HCT116 (cell line): Measurements from ENCODE around the gene SYCP2. TPM values are rescaled to one million over a fixed set of nuclear protein-coding genes. Genes with fewer than 3 reads are reported as not detected.

Source experiments
- ATAC-seq: fragments of 200-7000 bp; cut with Tn5 transposase; 2 replicates; pipeline ENCODE4 v1.9.1; 2020; ENCODE audit warnings: mild to moderate bottlenecking, moderate library complexity
- BruUV-seq: library from RNA; stranded (reverse); fragments of 400-500 nt; replicated peaks from 2 replicates; lab custom pipeline; 2021; lab: Mats Ljungman, UMichigan
- CTCF ChIA-PET: fragments of 300-600 bp; sonication (Branson Sonifier 250); formaldehyde crosslinking; loops from one replicate; lab custom pipeline; 2021; ENCODE audit warnings: antibody characterized with exemption; lab: Charles Lee
- POLR2A ChIA-PET: fragments of 300-600, 350-600 bp; sonication (Branson Sonifier 250); formaldehyde crosslinking; loops from one replicate; lab custom pipeline; 2021; ENCODE audit warnings: antibody characterized with exemption; lab: Charles Lee
- RAD21 ChIA-PET, 2 experiments: fragments of 300-600 bp; sonication (Branson Sonifier 250); formaldehyde crosslinking; loops; one replicate each; lab custom pipeline; 2023; ENCODE audit warnings: low total read pairs in 2 of 2; ENCODE audit not compliant: uncharacterized antibody in 2 of 2, unreplicated experiment in 2 of 2, low non-redundant PET in 1 of 2; lab: Charles Lee
- DNase-seq: peaks from one replicate; pipeline ENCODE4 v3.0.0-alpha.2; 2010; ENCODE audit warnings: low read depth, low spot score
- H2AFZ ChIP-seq: fragments of 200-600 bp; shearing (Covaris generic), sonication (generic); 2 replicates; pipeline ENCODE4 v1.6.1; 2017; ENCODE audit warnings: low read depth, mixed run types, mixed read lengths, antibody characterized with exemption, low read length; ENCODE audit not compliant: poor library complexity, severe bottlenecking
- H3K27ac ChIP-seq: 2 replicates; pipeline ENCODE4 v1.5.1; 2012; ENCODE audit warnings: low read depth, low read length
- H3K27me3 ChIP-seq: fragments of 200-600 bp; sonication (generic); 2 replicates; pipeline ENCODE4 v1.6.1; 2016; ENCODE audit warnings: mixed run types, low read length, mixed read lengths; ENCODE audit not compliant: insufficient read depth
- H3K36me3 ChIP-seq, 2 experiments: fragments of 200-500 bp in 1 of 2; fragments of 200-600 bp in 1 of 2; sonication (Bioruptor generic) in 1 of 2; sonication (generic) in 1 of 2; 2 replicates each; pipeline versions ENCODE4 v1.5.1 to v1.6.1; 2014 to 2016; ENCODE audit warnings: low read length in 2 of 2, inconsistent platforms in 1 of 2, mixed read lengths in 1 of 2, mixed run types in 1 of 2; ENCODE audit not compliant: insufficient read depth in 2 of 2, control insufficient read depth in 1 of 2
- H3K4me1 ChIP-seq, 2 experiments: fragments of 200-600 bp in 1 of 2; sonication (generic) in 1 of 2; 2 replicates each; pipeline versions ENCODE4 v1.5.1 to v1.6.1; 2012 to 2017; ENCODE audit warnings: low read length in 2 of 2, inconsistent platforms in 1 of 2, mild to moderate bottlenecking in 1 of 2, mixed read lengths in 1 of 2, mixed run types in 1 of 2, moderate library complexity in 1 of 2; ENCODE audit not compliant: insufficient read depth in 2 of 2, control insufficient read depth in 1 of 2
- H3K4me2 ChIP-seq: fragments of 200-600 bp; sonication (generic); 2 replicates; pipeline ENCODE4 v1.6.1; 2017; ENCODE audit warnings: mixed run types, low read length, mixed read lengths
- H3K4me3 ChIP-seq, 2 experiments: fragments of 200-600 bp in 1 of 2; sonication (generic) in 1 of 2; replicated peaks in 1 of 2; 2 replicates each; pipeline ENCODE4 v1.5.1; 2011 to 2016; ENCODE audit warnings: low read length in 2 of 2, control low read depth in 1 of 2, low read depth in 1 of 2, mild to moderate bottlenecking in 1 of 2, mixed read lengths in 1 of 2, mixed run types in 1 of 2
- H3K79me2 ChIP-seq: fragments of 200-600 bp; sonication (generic); 2 replicates; pipeline ENCODE4 v1.6.1; 2017; ENCODE audit warnings: mild to moderate bottlenecking, mixed run types, low read length, moderate library complexity, mixed read lengths; ENCODE audit not compliant: insufficient read depth
- H3K9ac ChIP-seq: fragments of 200-600 bp; sonication (generic); 2 replicates; pipeline ENCODE4 v1.6.1; 2016; ENCODE audit warnings: low read length, mixed read lengths
- H3K9me2 ChIP-seq: fragments of 200-600 bp; sonication (generic), shearing (Covaris generic); 2 replicates; pipeline ENCODE4 v1.6.1; 2017; ENCODE audit warnings: mixed run types, mild to moderate bottlenecking, moderate library complexity; ENCODE audit not compliant: insufficient read depth
- H3K9me3 ChIP-seq, 2 experiments: fragments of 200-500 bp in 1 of 2; fragments of 200-600 bp in 1 of 2; sonication (Bioruptor generic) in 1 of 2; sonication (generic) in 1 of 2; 2 replicates each; pipeline ENCODE4 v1.6.1; 2014 to 2017; ENCODE audit warnings: low read length in 2 of 2, mixed read lengths in 2 of 2, inconsistent platforms in 1 of 2, low read depth in 1 of 2, mild to moderate bottlenecking in 1 of 2, mixed run types in 1 of 2, moderate library complexity in 1 of 2; ENCODE audit not compliant: control insufficient read depth in 1 of 2, insufficient read depth in 1 of 2
- H4K20me1 ChIP-seq: fragments of 200-600 bp; sonication (generic), shearing (Covaris generic); 2 replicates; pipeline ENCODE4 v1.6.1; 2017; ENCODE audit warnings: mixed run types, mild to moderate bottlenecking, moderate library complexity; ENCODE audit not compliant: insufficient read depth
- EGR1 ChIP-seq: IDR thresholded peaks from 2 replicates; pipeline ENCODE4 v1.6.1; 2012; ENCODE audit warnings: low read depth
- FOSL1 ChIP-seq: IDR thresholded peaks from 2 replicates; pipeline ENCODE4 v1.6.1; 2012; ENCODE audit warnings: low read depth
- JUND ChIP-seq: IDR thresholded peaks from 2 replicates; pipeline ENCODE4 v1.6.1; 2012
- SIN3A ChIP-seq: IDR thresholded peaks from 2 replicates; pipeline ENCODE4 v1.6.1; 2012; ENCODE audit warnings: low read depth
- SP1 ChIP-seq: IDR thresholded peaks from 2 replicates; pipeline ENCODE4 v1.6.1; 2012; ENCODE audit warnings: low read depth
- ZFX ChIP-seq: fragments of 450-650 bp; IDR thresholded peaks from 2 replicates; pipeline ENCODE4 v1.6.1; 2017
- intact Hi-C: fragments of 100-400 bp; cut with micrococcal nuclease; formaldehyde crosslinking; loops from 2 replicates; pipeline ENCODE4 v1.10.0; 2022
- total RNA-seq: library from RNA; stranded (reverse); gene quantifications from one replicate; pipeline ENCODE4 v1.2.1, GENCODE V29; 2021; ENCODE audit not compliant: unreplicated experiment
- TF ChIP-seq, protein P1 (sequence below): IDR thresholded peaks from 2 replicates; pipeline ENCODE4 v1.6.1; 2011; ENCODE audit warnings: mild to moderate bottlenecking, low read length, moderate library complexity; ENCODE audit not compliant: insufficient replicate concordance; ENCODE audit errors: extremely low read depth
- TF ChIP-seq, protein P2 (sequence below): IDR thresholded peaks from 2 replicates; pipeline ENCODE4 v1.6.1; 2012; ENCODE audit warnings: low read depth
- TF ChIP-seq, protein P3 (sequence below): IDR thresholded peaks from 2 replicates; pipeline ENCODE4 v1.6.1; 2012

SYCP2 gene
- total RNA-seq, 1 experiment from 2014 or later = 0.59 TPM

DNA sequence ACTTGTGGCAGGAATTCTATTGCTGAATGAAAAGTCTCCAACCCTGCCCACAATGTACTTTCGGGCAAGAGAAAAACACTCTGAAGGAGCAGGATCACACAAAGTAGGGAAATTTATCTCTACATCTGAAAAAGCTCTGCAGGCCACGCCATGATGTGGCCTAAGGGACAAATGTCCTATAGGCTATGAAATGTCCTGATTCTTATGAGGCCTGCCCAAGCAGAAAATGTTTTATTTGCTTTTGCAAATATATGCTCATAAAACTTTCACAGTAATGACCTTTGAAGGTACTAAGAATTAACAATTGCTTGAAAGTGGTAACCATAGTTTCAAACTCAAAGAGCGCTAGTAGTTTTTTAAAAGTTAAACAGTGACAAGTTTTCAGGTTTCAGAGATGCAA is 31.0 kb downstream of the SYCP2 start:
- POLR2A ChIA-PET = no interaction called here
- no peak overlapping the region for H2AFZ ChIP-seq
- H3K79me2 ChIP-seq = no peaks in the 10 kb centered on the region
- H3K4me1 ChIP-seq = no peaks in the 10 kb centered on the region
- DNase-seq (no peak), ATAC-seq (no peak)
- H4K20me1 ChIP-seq = no peaks in the 10 kb centered on the region
- CTCF ChIA-PET = no interaction called here
- H3K4me3 ChIP-seq = no peak overlapping the region
- no peak overlapping the region for H3K4me2 ChIP-seq
- no peak overlapping the region for H3K27ac ChIP-seq
- RAD21 ChIA-PET = no interaction called here
- TF ChIP-seq, protein P1, sequence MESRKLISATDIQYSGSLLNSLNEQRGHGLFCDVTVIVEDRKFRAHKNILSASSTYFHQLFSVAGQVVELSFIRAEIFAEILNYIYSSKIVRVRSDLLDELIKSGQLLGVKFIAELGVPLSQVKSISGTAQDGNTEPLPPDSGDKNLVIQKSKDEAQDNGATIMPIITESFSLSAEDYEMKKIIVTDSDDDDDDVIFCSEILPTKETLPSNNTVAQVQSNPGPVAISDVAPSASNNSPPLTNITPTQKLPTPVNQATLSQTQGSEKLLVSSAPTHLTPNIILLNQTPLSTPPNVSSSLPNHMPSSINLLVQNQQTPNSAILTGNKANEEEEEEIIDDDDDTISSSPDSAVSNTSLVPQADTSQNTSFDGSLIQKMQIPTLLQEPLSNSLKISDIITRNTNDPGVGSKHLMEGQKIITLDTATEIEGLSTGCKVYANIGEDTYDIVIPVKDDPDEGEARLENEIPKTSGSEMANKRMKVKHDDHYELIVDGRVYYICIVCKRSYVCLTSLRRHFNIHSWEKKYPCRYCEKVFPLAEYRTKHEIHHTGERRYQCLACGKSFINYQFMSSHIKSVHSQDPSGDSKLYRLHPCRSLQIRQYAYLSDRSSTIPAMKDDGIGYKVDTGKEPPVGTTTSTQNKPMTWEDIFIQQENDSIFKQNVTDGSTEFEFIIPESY = no peak
- TF ChIP-seq JUND (no peak), SP1 (no peak), ZFX (no peak), SIN3A (no peak), EGR1 (no peak), FOSL1 (no peak)
- TF ChIP-seq, protein P2, sequence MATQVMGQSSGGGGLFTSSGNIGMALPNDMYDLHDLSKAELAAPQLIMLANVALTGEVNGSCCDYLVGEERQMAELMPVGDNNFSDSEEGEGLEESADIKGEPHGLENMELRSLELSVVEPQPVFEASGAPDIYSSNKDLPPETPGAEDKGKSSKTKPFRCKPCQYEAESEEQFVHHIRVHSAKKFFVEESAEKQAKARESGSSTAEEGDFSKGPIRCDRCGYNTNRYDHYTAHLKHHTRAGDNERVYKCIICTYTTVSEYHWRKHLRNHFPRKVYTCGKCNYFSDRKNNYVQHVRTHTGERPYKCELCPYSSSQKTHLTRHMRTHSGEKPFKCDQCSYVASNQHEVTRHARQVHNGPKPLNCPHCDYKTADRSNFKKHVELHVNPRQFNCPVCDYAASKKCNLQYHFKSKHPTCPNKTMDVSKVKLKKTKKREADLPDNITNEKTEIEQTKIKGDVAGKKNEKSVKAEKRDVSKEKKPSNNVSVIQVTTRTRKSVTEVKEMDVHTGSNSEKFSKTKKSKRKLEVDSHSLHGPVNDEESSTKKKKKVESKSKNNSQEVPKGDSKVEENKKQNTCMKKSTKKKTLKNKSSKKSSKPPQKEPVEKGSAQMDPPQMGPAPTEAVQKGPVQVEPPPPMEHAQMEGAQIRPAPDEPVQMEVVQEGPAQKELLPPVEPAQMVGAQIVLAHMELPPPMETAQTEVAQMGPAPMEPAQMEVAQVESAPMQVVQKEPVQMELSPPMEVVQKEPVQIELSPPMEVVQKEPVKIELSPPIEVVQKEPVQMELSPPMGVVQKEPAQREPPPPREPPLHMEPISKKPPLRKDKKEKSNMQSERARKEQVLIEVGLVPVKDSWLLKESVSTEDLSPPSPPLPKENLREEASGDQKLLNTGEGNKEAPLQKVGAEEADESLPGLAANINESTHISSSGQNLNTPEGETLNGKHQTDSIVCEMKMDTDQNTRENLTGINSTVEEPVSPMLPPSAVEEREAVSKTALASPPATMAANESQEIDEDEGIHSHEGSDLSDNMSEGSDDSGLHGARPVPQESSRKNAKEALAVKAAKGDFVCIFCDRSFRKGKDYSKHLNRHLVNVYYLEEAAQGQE = no peak
- TF ChIP-seq, protein P3, sequence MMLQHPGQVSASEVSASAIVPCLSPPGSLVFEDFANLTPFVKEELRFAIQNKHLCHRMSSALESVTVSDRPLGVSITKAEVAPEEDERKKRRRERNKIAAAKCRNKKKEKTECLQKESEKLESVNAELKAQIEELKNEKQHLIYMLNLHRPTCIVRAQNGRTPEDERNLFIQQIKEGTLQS = no peak
- no peaks in the 10 kb centered on the region for H3K36me3 ChIP-seq
- peaks cover 30% of the 10 kb centered on the region for H3K27me3 ChIP-seq
- intact Hi-C loops = no loop called here
- H3K9me2 ChIP-seq = no peaks in the 10 kb centered on the region
- no peak overlapping the region for H3K9ac ChIP-seq
- H3K9me3 ChIP-seq = no peaks in the 10 kb centered on the region
- no TSS peak for BruUV-seq
